M059J (cell line): ENCODE results near the gene OPN1MW. TPM values are rescaled to one million over a fixed set of nuclear protein-coding genes. Genes with fewer than 3 reads are reported as not detected.
"Not testable (repeated sequence)": the region's sequence is repeated elsewhere in the genome, so short reads cannot be mapped to it uniquely, and the experiment has no call there.

ENCODE experiments used
- DNase-seq: peaks from one replicate; pipeline ENCODE4 v3.0.0-alpha.2; 2012; ENCODE audit warnings: low read depth
- total RNA-seq: library from RNA; depleted of rRNA; stranded (reverse); fragments of >200 nt; shearing (Covaris generic); gene quantifications from 2 replicates; pipeline ENCODE4 v1.2.3, GENCODE V29; 2014; rRNA removed

The OPN1MW gene
- total RNA-seq, 1 experiment from 2014 or later: not detected

DNA sequence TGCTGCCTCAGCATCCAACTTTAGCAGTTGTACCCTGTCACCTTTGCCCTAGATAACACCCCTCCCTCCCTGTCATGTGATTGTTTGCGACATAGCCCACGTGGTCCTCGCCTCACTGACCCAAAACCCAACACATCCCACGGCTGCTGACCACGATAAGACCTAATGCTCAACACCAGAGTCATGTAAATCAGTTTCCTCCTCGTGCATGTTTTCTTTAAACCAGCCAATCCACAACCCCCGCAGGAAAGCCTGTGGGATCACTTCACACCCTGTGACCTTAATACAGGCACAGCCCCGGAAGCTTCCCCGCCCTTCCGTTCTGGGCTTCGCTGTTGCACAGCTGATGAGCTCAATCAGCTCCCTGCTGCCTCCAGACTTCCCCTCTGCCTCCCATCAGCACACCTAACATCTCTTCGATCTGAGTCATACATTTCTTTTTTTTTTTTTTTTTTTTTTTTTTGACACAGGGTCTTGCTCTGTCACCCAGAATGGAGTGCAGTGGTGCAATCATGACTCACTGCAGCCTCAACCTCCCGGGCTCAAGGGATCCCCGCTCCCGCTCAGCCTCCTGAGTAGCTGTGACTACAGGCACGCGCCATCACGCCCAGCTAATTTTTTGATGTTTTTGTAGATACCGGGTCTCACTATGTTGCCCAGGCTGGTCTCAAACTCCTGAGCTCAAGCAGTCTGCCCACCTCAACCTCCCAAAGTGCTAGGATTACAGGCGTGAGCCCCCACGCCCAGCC is 27.4 kb downstream of the OPN1MW start:
- DNase-seq: not testable (repeated sequence)

DNA sequence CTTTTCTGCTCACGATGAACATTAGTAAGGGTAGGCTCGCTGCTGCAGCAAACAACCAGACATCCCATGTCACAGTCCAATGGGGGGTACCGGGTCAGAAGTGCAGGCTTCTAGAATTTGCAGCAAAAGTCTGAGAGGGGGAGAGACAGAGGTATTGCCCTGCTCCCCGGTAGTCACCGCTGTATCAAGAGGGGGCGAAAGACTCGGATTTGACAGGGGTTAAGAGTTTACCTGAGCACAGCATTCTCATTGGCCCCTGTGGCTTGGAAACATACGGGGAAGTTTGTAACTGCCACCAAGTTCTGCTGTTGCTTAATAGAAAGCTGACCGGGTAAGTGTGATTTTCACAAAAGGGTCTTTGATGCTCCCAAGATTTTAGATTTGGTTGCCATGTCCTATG is 28.7 kb downstream of the OPN1MW start:
- DNase-seq: not testable (repeated sequence)

DNA sequence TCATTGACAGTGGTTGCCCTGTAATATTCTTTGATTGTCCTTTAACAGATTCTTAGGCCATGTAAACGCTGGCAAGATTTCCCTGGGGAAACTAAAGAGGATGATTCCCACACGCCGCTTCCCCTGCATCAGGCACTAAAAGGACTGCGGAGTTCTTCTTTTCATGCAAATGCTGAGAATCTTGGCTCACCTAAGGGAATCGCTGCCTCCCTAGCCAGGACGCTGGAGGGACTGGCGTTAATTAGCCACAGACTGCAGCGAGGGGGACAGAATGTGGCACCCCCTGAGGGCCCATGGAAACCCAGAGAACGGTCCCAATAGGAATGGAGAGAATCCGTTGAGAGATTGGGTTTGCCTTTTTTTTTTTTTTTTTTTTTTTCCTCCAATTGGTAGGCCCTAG is 29.1 kb downstream of the OPN1MW start:
- DNase-seq: not testable (repeated sequence)

DNA sequence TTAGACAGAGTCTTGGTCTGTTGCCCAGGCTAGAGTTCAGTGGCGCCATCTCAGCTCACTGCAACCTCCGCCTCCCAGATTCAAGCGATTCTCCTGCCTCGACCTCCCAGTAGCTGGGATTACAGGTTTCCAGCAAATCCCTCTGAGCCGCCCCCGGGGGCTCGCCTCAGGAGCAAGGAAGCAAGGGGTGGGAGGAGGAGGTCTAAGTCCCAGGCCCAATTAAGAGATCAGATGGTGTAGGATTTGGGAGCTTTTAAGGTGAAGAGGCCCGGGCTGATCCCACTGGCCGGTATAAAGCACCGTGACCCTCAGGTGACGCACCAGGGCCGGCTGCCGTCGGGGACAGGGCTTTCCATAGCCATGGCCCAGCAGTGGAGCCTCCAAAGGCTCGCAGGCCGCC is 37.1 kb downstream of the OPN1MW start, which contains the start of gene OPN1MW2:
Gene OPN1MW2, plus strand, starts transcription at position 301 of the 400 bp plus-strand sequence. Its CDS starts 60 bp downstream, at position 361.
- not testable (repeated sequence) for DNase-seq

DNA sequence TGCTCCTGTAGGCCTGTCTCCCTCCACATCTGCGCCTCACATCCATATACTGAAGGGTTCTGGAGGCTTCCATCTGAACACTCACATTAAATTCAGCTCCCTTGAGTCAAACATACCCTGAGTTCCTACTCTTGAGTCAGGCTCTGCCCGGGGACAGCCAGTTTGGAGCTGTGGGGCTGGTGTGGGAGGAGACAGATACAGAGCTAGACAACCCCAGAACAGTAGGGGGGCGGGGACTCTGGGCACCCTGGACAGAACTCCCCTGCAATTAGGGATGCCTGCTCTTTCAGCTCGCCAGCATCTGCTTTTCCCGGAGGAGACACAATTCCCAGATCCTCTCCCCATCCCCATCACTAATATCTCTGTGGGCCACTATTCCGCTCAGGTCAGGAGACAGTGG is 42.9 kb downstream of the OPN1MW start:
- DNase-seq: not testable (repeated sequence)

DNA sequence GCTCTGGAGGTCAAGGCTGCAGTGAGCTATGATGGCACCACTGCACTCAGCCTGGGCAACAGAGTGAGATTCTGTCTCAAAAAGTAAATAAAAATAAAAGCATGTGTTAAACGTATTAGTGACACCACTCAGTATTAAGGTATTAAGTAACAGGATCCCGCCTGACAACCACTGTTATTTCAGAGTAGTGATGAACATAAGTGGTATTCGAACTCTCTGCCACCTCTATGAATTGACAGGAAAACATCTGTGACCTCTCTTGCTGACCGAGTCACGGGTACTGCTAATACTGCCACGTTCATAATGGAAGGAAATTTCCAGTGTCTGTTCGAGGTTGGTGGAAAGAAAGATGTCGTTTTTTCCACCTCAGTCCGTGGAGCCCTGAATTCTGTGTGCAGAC is 44.3 kb downstream of the OPN1MW start:
- not testable (repeated sequence) for DNase-seq

DNA sequence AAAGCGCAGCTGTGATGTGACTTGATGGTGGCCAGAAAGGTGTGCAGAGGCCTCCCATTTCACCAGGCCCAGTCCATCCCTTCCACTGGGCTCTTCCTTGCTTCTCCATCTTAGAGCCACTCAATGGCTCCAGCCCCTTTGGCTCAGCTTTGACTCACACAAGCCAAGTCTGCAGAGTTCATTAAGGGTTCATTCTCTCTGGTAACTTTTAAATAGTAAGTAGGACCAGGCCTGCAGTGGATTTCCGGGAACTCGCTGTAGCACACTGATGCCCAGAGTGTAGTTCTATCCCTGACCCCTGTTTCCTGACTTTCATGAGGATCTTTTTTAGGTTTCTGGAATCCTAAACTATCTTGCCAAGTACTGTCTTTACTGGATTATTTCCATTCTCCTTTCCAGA is 49.0 kb downstream of the OPN1MW start:
- not testable (repeated sequence) for DNase-seq

DNA sequence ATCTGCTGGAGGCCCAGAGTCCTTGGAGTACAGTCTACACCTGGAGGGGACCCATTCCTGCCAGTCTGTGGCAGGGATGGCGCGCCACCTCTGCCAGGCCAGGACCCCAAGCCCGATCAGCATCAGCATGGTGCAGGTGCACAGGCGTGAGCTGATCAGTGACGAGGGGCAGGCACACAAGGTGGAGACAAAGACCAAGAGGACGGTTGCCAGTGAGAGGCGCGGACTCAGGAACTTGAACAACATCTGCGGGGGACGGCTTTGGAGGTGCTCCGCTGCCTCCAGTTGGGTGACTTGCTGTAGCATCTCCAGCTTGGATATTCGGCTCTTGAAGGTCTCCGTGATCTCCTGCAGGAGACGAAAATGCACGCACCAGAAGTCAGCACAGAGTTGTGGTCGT is 51.2 kb downstream of the OPN1MW start:
- DNase-seq: not testable (repeated sequence)

DNA sequence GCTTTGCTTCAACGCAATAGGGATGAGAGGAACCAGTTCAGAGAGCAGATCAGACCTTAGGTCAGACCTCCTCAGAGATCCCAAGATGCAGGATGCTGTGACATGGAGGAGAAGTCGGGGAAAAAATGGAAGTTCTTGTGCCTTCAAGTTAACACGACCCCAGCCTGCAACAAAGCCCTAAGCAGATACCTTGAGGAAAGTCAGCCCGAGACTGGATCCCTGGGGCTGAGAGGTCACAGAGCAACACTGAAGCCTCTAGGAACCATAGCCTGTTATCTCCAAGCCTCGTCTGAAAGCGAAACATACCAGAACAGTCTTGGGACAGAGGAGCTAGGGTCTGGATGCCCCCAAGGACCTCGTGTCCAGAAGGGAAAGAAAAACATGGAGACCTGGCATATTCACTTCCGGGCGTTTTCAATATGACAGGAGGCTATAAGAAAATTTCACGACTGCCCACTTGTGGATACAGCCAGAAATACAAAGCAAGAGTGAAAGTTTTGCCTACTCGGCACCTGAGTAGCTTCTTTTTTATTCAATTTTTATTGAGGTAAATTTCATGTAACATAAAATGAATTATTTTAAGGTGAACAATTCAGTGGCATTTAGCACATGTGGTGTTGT is 56.7 kb downstream of the OPN1MW start:
- not testable (repeated sequence) for DNase-seq

DNA sequence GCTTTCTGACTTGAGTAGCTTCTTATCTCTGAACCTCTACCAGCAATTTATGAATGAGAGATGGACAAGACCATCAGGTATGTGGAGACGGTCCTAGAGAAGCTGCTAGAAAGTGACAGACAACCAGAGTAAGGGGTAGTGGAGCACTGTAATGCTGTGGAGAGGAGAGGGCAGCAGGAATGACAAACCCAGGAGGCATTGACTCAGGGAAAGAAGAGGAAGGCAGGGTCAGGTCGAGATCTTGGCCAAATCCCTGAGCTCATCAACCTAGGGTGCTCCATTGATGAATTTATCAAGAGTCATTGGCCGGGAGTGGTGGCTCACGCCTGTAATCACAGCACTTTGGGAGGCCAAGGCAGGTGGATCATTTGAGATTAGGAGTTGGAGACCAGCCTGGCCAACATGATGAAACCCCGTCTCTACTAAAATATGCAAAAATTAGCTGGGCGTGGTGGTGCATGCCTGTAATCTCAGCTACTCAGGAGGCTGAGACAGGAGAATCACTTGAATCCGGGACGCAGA is 57.6 kb downstream of the OPN1MW start:
- DNase-seq: not testable (repeated sequence)

Other genes with a start within 250 kb of the OPN1MW start
- gene NAA10, start 247.6 kb upstream of the OPN1MW start, total RNA-seq: 285 and 384 TPM in 2 replicates
- gene RENBP, start 238.0 kb upstream of the OPN1MW start, total RNA-seq: not detected in 2 replicates
- 33.9 and 72.3 TPM in 2 replicates for gene HCFC1, start 210.8 kb upstream of the OPN1MW start, total RNA-seq
- gene TMEM187, start 209.8 kb upstream of the OPN1MW start, total RNA-seq: 8.1 and 10.3 TPM in 2 replicates
- 89.3 and 152 TPM in 2 replicates for gene IRAK1, start 162.7 kb upstream of the OPN1MW start, total RNA-seq
- 53.9 and 61.4 TPM in 2 replicates for gene MECP2, start 84.9 kb upstream of the OPN1MW start, total RNA-seq
- not detected in 2 replicates for gene OPN1LW, start 38.4 kb upstream of the OPN1MW start, total RNA-seq
- not detected in 2 replicates for gene OPN1MW2, start 37.2 kb downstream of the OPN1MW start, total RNA-seq
- gene OPN1MW3, start 75.0 kb downstream of the OPN1MW start, total RNA-seq: not detected in 2 replicates
- gene TEX28, start 112.5 kb downstream of the OPN1MW start, total RNA-seq: not detected in 2 replicates
- gene TKTL1, start 113.2 kb downstream of the OPN1MW start, total RNA-seq: 0.22 TPM in 1 of 2 replicates, not detected in the other
- gene FLNA, start 192.0 kb downstream of the OPN1MW start, total RNA-seq: 1,078 and 2,383 TPM in 2 replicates
- gene EMD, start 196.7 kb downstream of the OPN1MW start, total RNA-seq: 101 and 105 TPM in 2 replicates
- 3,989 and 5,487 TPM in 2 replicates for gene RPL10, start 215.8 kb downstream of the OPN1MW start, total RNA-seq
- 49.1 and 65.3 TPM in 2 replicates for gene DNASE1L1, start 226.7 kb downstream of the OPN1MW start, total RNA-seq
- gene TAFAZZIN, start 228.9 kb downstream of the OPN1MW start, total RNA-seq: 24.9 and 32.1 TPM in 2 replicates
- gene ATP6AP1, start 246.1 kb downstream of the OPN1MW start, total RNA-seq: 123 and 144 TPM in 2 replicates